Neuronal stem cell (in vitro differentiated cells): ENCODE data around the gene CPO.
"Not testable (repeated sequence)": the region's sequence is repeated elsewhere in the genome, so short reads cannot be mapped to it uniquely, and the experiment has no call there.

Source experiments
- DNase-seq: peaks from one replicate; pipeline ENCODE4 v3.0.0-alpha.2; 2013; ENCODE audit warnings: low spot score
- H2AFZ ChIP-seq: one replicate; pipeline ENCODE4 v1.6.1; 2013; ENCODE audit warnings: mild to moderate bottlenecking, low read length, inconsistent platforms
- H2AK5ac ChIP-seq: 2 replicates; pipeline ENCODE4 v1.6.1; 2013; ENCODE audit warnings: low read depth, mild to moderate bottlenecking, inconsistent platforms, low read length, moderate library complexity, mixed read lengths
- H2BK120ac ChIP-seq: 2 replicates; pipeline ENCODE4 v1.6.1; 2013; ENCODE audit warnings: low read depth, mild to moderate bottlenecking, inconsistent platforms, low read length, moderate library complexity, mixed read lengths
- H2BK12ac ChIP-seq: one replicate; pipeline ENCODE4 v1.6.1; 2013; ENCODE audit warnings: low read length, inconsistent platforms
- H2BK15ac ChIP-seq: 2 replicates; pipeline ENCODE4 v1.6.1; 2013; ENCODE audit warnings: mild to moderate bottlenecking, low read length, inconsistent platforms, mixed read lengths
- H2BK5ac ChIP-seq: one replicate; pipeline ENCODE4 v1.6.1; 2013; ENCODE audit warnings: inconsistent platforms, mild to moderate bottlenecking, low read length, moderate library complexity
- H3K14ac ChIP-seq: one replicate; pipeline ENCODE4 v1.6.1; 2013; ENCODE audit warnings: low read length, inconsistent platforms
- H3K18ac ChIP-seq: 2 replicates; pipeline ENCODE4 v1.6.1; 2013; ENCODE audit warnings: low read length, inconsistent platforms
- H3K23ac ChIP-seq: 2 replicates; pipeline ENCODE4 v1.6.1; 2013; ENCODE audit warnings: low read depth, mild to moderate bottlenecking, mixed read lengths, low read length, inconsistent platforms; ENCODE audit not compliant: poor library complexity
- H3K27ac ChIP-seq: replicated peaks from 3 replicates; pipeline ENCODE4 v1.5.1; 2013; ENCODE audit warnings: low read length, inconsistent platforms
- H3K27me3 ChIP-seq, 3 experiments: 2 replicates each; pipeline ENCODE4 v1.6.1; 2013; ENCODE audit warnings: low read length in 3 of 3, mild to moderate bottlenecking in 2 of 3, inconsistent platforms in 1 of 3, low read depth in 1 of 3, mixed read lengths in 1 of 3, moderate library complexity in 1 of 3; ENCODE audit not compliant: control insufficient read depth in 3 of 3, insufficient read depth in 3 of 3
- H3K36me3 ChIP-seq, 2 donors: replicated peaks in 1 of 2; 2 replicates each; pipeline ENCODE4 v1.6.1; 2013; ENCODE audit warnings: low read length in 2 of 2; ENCODE audit not compliant: control insufficient read depth in 2 of 2, insufficient read depth in 2 of 2
- H3K4ac ChIP-seq: 2 replicates; pipeline ENCODE4 v1.6.1; 2013; ENCODE audit warnings: inconsistent platforms, mild to moderate bottlenecking, low read length, moderate library complexity
- H3K4me1 ChIP-seq, 2 donors: 1 replicate in 1 of 2; 2 replicates in 1 of 2; pipeline ENCODE4 v1.6.1; 2013; ENCODE audit warnings: low read length in 2 of 2, low read depth in 1 of 2; ENCODE audit not compliant: control insufficient read depth in 2 of 2, insufficient read depth in 1 of 2
- H3K4me2 ChIP-seq: one replicate; pipeline ENCODE4 v1.6.1; 2013; ENCODE audit warnings: mild to moderate bottlenecking, low read length, inconsistent platforms; ENCODE audit not compliant: insufficient read depth, poor library complexity, severe bottlenecking
- H3K4me3 ChIP-seq, 2 donors: 2 replicates each; pipeline ENCODE4 v1.5.1; 2013; ENCODE audit warnings: low read length in 2 of 2, mild to moderate bottlenecking in 2 of 2, inconsistent platforms in 1 of 2, moderate library complexity in 1 of 2
- H3K79me1 ChIP-seq: one replicate; pipeline ENCODE4 v1.6.1; 2013; ENCODE audit warnings: low read depth, mild to moderate bottlenecking, inconsistent platforms, low read length, moderate library complexity
- H3K9ac ChIP-seq: one replicate; pipeline ENCODE4 v1.6.1; 2013; ENCODE audit warnings: mild to moderate bottlenecking, low read depth, low read length, inconsistent platforms; ENCODE audit not compliant: poor library complexity
- H3K9me3 ChIP-seq, 2 donors: replicated peaks in 1 of 2; 2 replicates each; pipeline versions ENCODE3 to v1.6.1; 2013; ENCODE audit warnings: low read length in 2 of 2, mild to moderate bottlenecking in 2 of 2, inconsistent platforms in 1 of 2, low read depth in 1 of 2, mixed read lengths in 1 of 2, moderate library complexity in 1 of 2; ENCODE audit not compliant: control insufficient read depth in 2 of 2, insufficient read depth in 1 of 2
- H4K8ac ChIP-seq: one replicate; pipeline ENCODE4 v1.6.1; 2013; ENCODE audit warnings: low read depth, mild to moderate bottlenecking, inconsistent platforms, low read length, moderate library complexity
- H4K91ac ChIP-seq: one replicate; pipeline ENCODE4 v1.6.1; 2013; ENCODE audit warnings: low read length, low read depth, mild to moderate bottlenecking, inconsistent platforms; ENCODE audit not compliant: poor library complexity
- WGBS, 2 donors: extraction: QIAGEN DNeasy Blood & Tissue Kit; methylation state at CpG; one replicate each; pipeline ENCODE4 v1.1.7; 2013; ENCODE audit warnings: missing lambda C conversion rate in 2 of 2, mixed read lengths in 1 of 2; ENCODE audit not compliant: insufficient read length in 2 of 2, insufficient replicate concordance in 1 of 2; ENCODE audit errors: extremely low coverage in 2 of 2; 5-methylcytosine and 5-hydroxymethylcytosine counted together

The CPO gene

GRCh38 chr2:206942592-206943478, 3.5 kb downstream of the CPO start:
- no peak for DNase-seq
- H3K4me2 ChIP-seq: no peak overlapping the region

GRCh38 chr2:206953404-206953803, 14.1 kb downstream of the CPO start:
- H2AK5ac ChIP-seq, H2BK12ac ChIP-seq, H3K9ac ChIP-seq, H3K79me1 ChIP-seq, H2BK15ac ChIP-seq, H2BK120ac ChIP-seq, DNase-seq, H3K4me3 ChIP-seq, H3K4me1 ChIP-seq, H3K23ac ChIP-seq, H4K91ac ChIP-seq, H3K36me3 ChIP-seq, H2BK5ac ChIP-seq, H3K4me2 ChIP-seq, H4K8ac ChIP-seq, H3K4ac ChIP-seq, H3K18ac ChIP-seq, H3K14ac ChIP-seq, H3K27ac ChIP-seq, H2AFZ ChIP-seq: not testable (repeated sequence)
- no CpG with 5 or more reads among the region's 2 CpGs for WGBS, 2 donors
- peaks cover 0 to 12% of the 10 kb centered on the region in 2 donors for H3K9me3 ChIP-seq
- H3K27me3 ChIP-seq: peaks cover 0 to 33% (median 0%) of the 10 kb centered on the region in 3 experiments

More at GRCh38 chr2:206942592-206943478, 3.5 kb downstream of the CPO start:
- no peak overlapping the region for H3K27ac ChIP-seq
- no peak overlapping the region for H3K14ac ChIP-seq
- no peak overlapping the region for H2AFZ ChIP-seq
- H3K4ac ChIP-seq: no peak overlapping the region
- H3K4me1 ChIP-seq: no peaks in the 10 kb centered on the region
- no peak overlapping the region for H2BK120ac ChIP-seq
- H2AK5ac ChIP-seq: no peak overlapping the region
- no peaks in the 10 kb centered on the region for H3K36me3 ChIP-seq
- peaks cover 0 to 17% (median 0%) of the 10 kb centered on the region in 3 experiments for H3K27me3 ChIP-seq
- WGBS, 2 donors: no CpG with 5 or more reads among the region's 2 CpGs
- H2BK15ac ChIP-seq: no peak overlapping the region
- no peaks in the 10 kb centered on the region for H3K79me1 ChIP-seq
- H4K91ac ChIP-seq: no peak overlapping the region
- no peak overlapping the region for H3K23ac ChIP-seq
- H3K9ac ChIP-seq: no peak overlapping the region
- no peak overlapping the region for H3K18ac ChIP-seq
- H3K4me3 ChIP-seq: no peak overlapping the region
- H4K8ac ChIP-seq: no peak overlapping the region
- peaks cover 0 to 6% of the 10 kb centered on the region in 2 donors for H3K9me3 ChIP-seq
- H2BK12ac ChIP-seq: no peak overlapping the region
- H2BK5ac ChIP-seq: no peak overlapping the region

GRCh38 chr2:206955253-206955652, 15.9 kb downstream of the CPO start:
- Histone ChIP-seq H3K27me3 (peaks cover 0 to 49% (median 0%) of the 10 kb centered on the region in 3 experiments), H3K4me2 (no peak overlapping the region), H3K4ac (no peak overlapping the region), H3K18ac (no peak overlapping the region), H3K79me1 (no peaks in the 10 kb centered on the region), H2BK15ac (no peak overlapping the region), H2BK120ac (no peak overlapping the region), H3K36me3 (no peaks in the 10 kb centered on the region), H3K9me3 (peaks cover 0 to 12% of the 10 kb centered on the region in 2 donors), H2BK5ac (no peak overlapping the region), H3K9ac (no peak overlapping the region), H4K91ac (no peak overlapping the region), H3K23ac (no peak overlapping the region), H3K27ac (no peak overlapping the region), H3K4me1 (peaks cover 0 to 3% of the 10 kb centered on the region in 2 donors), H2AFZ (no peak overlapping the region), H3K14ac (no peak overlapping the region), H2BK12ac (no peak overlapping the region), H4K8ac (no peak overlapping the region), H2AK5ac (no peak overlapping the region), H3K4me3 (no peak overlapping the region)
- DNase-seq: no peak

GRCh38 chr2:206958261-206958660, 18.9 kb downstream of the CPO start:
- Histone ChIP-seq H2AK5ac (no peak overlapping the region), H3K4me1 (peaks cover 0 to 3% of the 10 kb centered on the region in 2 donors), H3K4me2 (no peak overlapping the region), H2BK12ac (no peak overlapping the region), H3K27ac (no peak overlapping the region), H4K91ac (no peak overlapping the region), H4K8ac (no peak overlapping the region), H3K27me3 (peaks cover 0 to 77% (median 0%) of the 10 kb centered on the region in 3 experiments), H3K18ac (no peak overlapping the region), H3K9ac (no peak overlapping the region), H2AFZ (no peak overlapping the region), H2BK120ac (no peak overlapping the region), H3K79me1 (no peaks in the 10 kb centered on the region), H3K4me3 (no peak overlapping the region), H2BK15ac (no peak overlapping the region), H3K23ac (no peak overlapping the region), H2BK5ac (no peak overlapping the region), H3K36me3 (no peaks in the 10 kb centered on the region), H3K9me3 (peaks cover 0 to 12% of the 10 kb centered on the region in 2 donors), H3K14ac (no peak overlapping the region), H3K4ac (no peak overlapping the region)
- no CpG with 5 or more reads among the region's 3 CpGs for WGBS, 2 donors
- DNase-seq: no peak
